HUES6 (cell line): ENCODE data around the gene NOP56.

Experiments used
- H3K27ac ChIP-seq: 2 replicates; pipeline ENCODE4 v1.7.0; 2013; ENCODE audit warnings: low read depth, mild to moderate bottlenecking, low read length, inconsistent platforms
- H3K27me3 ChIP-seq: 2 replicates; pipeline ENCODE4 v1.6.1; 2013; ENCODE audit warnings: low read length; ENCODE audit not compliant: control insufficient read depth, insufficient read depth
- H3K36me3 ChIP-seq: 2 replicates; pipeline ENCODE4 v1.6.1; 2013; ENCODE audit warnings: low read length; ENCODE audit not compliant: control insufficient read depth, insufficient read depth
- H3K4me1 ChIP-seq: 2 replicates; pipeline ENCODE4 v1.6.1; 2013; ENCODE audit warnings: low read length; ENCODE audit not compliant: control insufficient read depth, insufficient read depth
- H3K4me3 ChIP-seq: 2 replicates; pipeline ENCODE4 v1.5.1; 2013; ENCODE audit warnings: low read depth, low read length
- H3K9ac ChIP-seq: one replicate; pipeline ENCODE4 v1.6.1; 2013; ENCODE audit warnings: mild to moderate bottlenecking, low read length
- H3K9me3 ChIP-seq: 2 replicates; pipeline ENCODE4 v1.6.1; 2013; ENCODE audit warnings: low read depth, low read length; ENCODE audit not compliant: control insufficient read depth, insufficient read depth

Gene NOP56

DNA sequence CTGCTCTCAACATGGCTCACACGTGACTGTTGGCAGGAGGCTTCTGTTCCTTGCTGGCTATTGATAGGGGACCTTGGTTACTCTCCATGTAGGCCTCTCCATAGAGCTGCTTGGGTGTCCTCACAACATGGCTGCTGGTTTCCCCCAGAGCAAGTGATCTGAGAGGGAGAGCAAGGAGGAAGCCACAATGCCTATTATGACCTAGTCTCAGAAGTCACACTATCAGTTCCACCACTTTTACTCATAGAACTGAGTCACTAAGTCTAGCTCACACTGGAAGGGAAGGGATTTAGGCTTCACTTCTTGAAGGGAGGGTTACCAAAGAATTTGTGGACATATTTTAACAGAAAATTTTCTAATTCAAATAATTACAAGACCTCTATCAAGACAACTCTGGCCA lies 8.7 kb upstream of the NOP56 start:
- H3K9ac ChIP-seq, result no peak overlapping the region
- H3K4me1 ChIP-seq, result no peaks in the 10 kb centered on the region
- H3K4me3 ChIP-seq, result no peak overlapping the region
- peaks cover 4% of the 10 kb centered on the region for H3K36me3 ChIP-seq
- H3K27me3 ChIP-seq, result no peaks in the 10 kb centered on the region
- H3K27ac ChIP-seq, result no peak overlapping the region
- no peaks in the 10 kb centered on the region for H3K9me3 ChIP-seq

GRCh38 chr20:2652724-2653555 lies 508 bp downstream of the NOP56 start:
- Histone ChIP-seq H3K36me3 (peaks cover 50% of the 10 kb centered on the region), H3K4me1 (0 out of 2 replicates have a peak, but pooled peaks cover 4% of the 10 kb centered on the region), H3K9me3 (no peaks in the 10 kb centered on the region), H3K27ac (peak overlapping the region; percentile 98), H3K9ac (peak overlapping the region; percentile 96), H3K4me3 (peak overlapping the region; percentile 78), H3K27me3 (no peaks in the 10 kb centered on the region)

GRCh38 chr20:2653556-2654383 lies 1.3 kb downstream of the NOP56 start:
- Histone ChIP-seq H3K4me1 (0 out of 2 replicates have a peak, but pooled peaks cover 4% of the 10 kb centered on the region), H3K9me3 (no peaks in the 10 kb centered on the region), H3K4me3 (peak overlapping the region; percentile 78), H3K36me3 (peaks cover 58% of the 10 kb centered on the region), H3K9ac (peak overlapping the region; percentile 96), H3K27me3 (no peaks in the 10 kb centered on the region), H3K27ac (peak overlapping the region; percentile 98)

DNA sequence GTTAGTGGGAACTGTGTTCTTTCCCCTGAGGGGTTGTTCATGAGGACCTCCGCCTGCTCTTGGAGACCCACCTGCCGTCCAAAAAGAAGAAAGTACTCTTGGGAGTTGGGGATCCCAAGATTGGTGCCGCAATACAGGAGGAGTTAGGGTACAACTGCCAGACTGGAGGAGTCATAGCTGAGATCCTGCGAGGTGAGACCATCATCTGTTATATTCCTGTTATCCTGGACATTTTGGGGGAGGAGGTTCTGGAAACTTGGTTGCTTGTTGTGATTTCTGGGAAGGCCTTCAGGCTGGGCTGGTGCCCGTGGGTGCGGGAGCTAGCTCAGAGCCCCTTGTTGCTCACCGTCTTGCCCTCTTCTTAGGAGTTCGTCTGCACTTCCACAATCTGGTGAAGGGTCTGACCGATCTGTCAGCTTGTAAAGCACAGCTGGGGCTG lies 2.0 kb downstream of the NOP56 start:
- Histone ChIP-seq H3K9me3 (no peaks in the 10 kb centered on the region), H3K4me3 (peak overlapping the region; percentile 78), H3K27ac (no peak overlapping the region), H3K4me1 (0 out of 2 replicates have a peak, but pooled peaks cover 4% of the 10 kb centered on the region), H3K27me3 (no peaks in the 10 kb centered on the region), H3K36me3 (peaks cover 65% of the 10 kb centered on the region), H3K9ac (peak overlapping the region; percentile 96)

- H3K36me3 ChIP-seq, result peaks cover 69% of the 10 kb centered on the region
- H3K27ac ChIP-seq, result no peak overlapping the region
- no peak overlapping the region for H3K9ac ChIP-seq
- H3K4me3 ChIP-seq, result peak overlapping the region; percentile 78
- no peaks in the 10 kb centered on the region for H3K27me3 ChIP-seq
- 0 out of 2 replicates have a peak, but pooled peaks cover 4% of the 10 kb centered on the region for H3K4me1 ChIP-seq
- no peaks in the 10 kb centered on the region for H3K9me3 ChIP-seq
Measured at GRCh38 chr20:2654831-2655230, 2.4 kb downstream of the NOP56 start.

GRCh38 chr20:2655331-2656116 lies 3.1 kb downstream of the NOP56 start:
- H3K9ac ChIP-seq, result no peak overlapping the region
- no peak overlapping the region for H3K4me3 ChIP-seq
- no peaks in the 10 kb centered on the region for H3K9me3 ChIP-seq
- H3K27me3 ChIP-seq, result no peaks in the 10 kb centered on the region
- H3K4me1 ChIP-seq, result 0 out of 2 replicates have a peak, but pooled peaks cover 4% of the 10 kb centered on the region
- peaks cover 76% of the 10 kb centered on the region for H3K36me3 ChIP-seq
- no peak overlapping the region for H3K27ac ChIP-seq

DNA sequence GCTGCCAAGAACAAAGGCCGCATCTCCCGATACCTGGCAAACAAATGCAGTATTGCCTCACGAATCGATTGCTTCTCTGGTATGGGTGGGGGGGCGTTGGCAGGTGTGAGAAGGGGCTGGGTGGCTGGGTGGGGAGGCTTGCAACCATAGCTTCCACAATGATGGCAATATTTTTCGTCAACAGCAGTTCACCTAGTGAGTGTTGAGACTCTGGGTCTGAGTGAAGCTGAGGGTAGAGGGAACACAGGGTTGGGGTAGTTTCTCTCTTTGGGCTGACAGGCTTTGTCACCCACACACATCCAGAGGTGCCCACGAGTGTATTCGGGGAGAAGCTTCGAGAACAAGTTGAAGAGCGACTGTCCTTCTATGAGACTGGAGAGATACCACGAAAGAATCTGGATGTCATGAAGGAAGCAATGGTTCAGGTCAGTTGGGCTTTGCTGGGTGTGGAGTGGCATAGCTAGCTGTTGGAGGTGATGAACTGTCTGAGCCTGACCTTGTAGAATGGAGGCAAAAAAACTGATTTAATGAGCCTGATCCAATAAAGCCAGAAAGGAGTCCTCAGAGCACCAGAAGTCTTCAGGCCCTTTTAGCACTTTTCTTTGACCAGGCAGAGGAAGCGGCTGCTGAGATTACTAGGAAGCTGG lies 4.2 kb downstream of the NOP56 start:
- H3K27me3 ChIP-seq, result no peaks in the 10 kb centered on the region
- H3K9me3 ChIP-seq, result no peaks in the 10 kb centered on the region
- peaks cover 85% of the 10 kb centered on the region for H3K36me3 ChIP-seq
- no peak overlapping the region for H3K4me3 ChIP-seq
- no peak overlapping the region for H3K9ac ChIP-seq
- no peak overlapping the region for H3K27ac ChIP-seq
- 0 out of 2 replicates have a peak, but pooled peaks cover 4% of the 10 kb centered on the region for H3K4me1 ChIP-seq

DNA sequence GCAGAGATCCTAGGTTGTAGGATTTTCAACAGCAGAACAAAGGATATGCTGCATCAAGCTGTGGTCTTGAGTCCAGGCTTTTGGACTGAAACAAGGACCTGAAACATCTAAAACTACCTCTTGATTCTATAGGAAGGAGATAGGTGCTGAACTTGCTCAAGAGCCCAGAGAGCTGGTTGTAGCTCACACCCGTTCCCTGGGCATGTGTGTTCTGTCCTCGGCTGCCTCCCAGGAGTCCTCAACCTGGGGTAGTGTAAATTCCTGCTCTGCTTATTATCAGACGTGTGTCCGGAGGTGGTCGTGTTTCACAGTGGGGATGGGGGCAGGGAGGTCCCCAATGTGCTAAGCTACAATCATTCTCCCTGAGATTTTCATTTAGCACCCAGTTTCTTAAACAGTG lies 4.8 kb downstream of the NOP56 start:
- Histone ChIP-seq H3K27ac (no peak overlapping the region), H3K36me3 (peaks cover 91% of the 10 kb centered on the region), H3K27me3 (no peaks in the 10 kb centered on the region), H3K9me3 (no peaks in the 10 kb centered on the region), H3K9ac (no peak overlapping the region), H3K4me3 (no peak overlapping the region), H3K4me1 (0 out of 2 replicates have a peak, but pooled peaks cover 4% of the 10 kb centered on the region)

- H3K27ac ChIP-seq, result no peak overlapping the region
- 0 out of 2 replicates have a peak, but pooled peaks cover 4% of the 10 kb centered on the region for H3K4me1 ChIP-seq
- H3K9ac ChIP-seq, result no peak overlapping the region
- H3K9me3 ChIP-seq, result no peaks in the 10 kb centered on the region
- peaks cover 92% of the 10 kb centered on the region for H3K36me3 ChIP-seq
- no peaks in the 10 kb centered on the region for H3K27me3 ChIP-seq
- H3K4me3 ChIP-seq, result no peak overlapping the region
Measured at GRCh38 chr20:2657674-2658073, 5.2 kb downstream of the NOP56 start.
